ENCODE data around the gene WDR11. TPM values are rescaled to one million over a fixed set of nuclear protein-coding genes. Genes with fewer than 3 reads are reported as not detected.

Gene WDR11, protein sequence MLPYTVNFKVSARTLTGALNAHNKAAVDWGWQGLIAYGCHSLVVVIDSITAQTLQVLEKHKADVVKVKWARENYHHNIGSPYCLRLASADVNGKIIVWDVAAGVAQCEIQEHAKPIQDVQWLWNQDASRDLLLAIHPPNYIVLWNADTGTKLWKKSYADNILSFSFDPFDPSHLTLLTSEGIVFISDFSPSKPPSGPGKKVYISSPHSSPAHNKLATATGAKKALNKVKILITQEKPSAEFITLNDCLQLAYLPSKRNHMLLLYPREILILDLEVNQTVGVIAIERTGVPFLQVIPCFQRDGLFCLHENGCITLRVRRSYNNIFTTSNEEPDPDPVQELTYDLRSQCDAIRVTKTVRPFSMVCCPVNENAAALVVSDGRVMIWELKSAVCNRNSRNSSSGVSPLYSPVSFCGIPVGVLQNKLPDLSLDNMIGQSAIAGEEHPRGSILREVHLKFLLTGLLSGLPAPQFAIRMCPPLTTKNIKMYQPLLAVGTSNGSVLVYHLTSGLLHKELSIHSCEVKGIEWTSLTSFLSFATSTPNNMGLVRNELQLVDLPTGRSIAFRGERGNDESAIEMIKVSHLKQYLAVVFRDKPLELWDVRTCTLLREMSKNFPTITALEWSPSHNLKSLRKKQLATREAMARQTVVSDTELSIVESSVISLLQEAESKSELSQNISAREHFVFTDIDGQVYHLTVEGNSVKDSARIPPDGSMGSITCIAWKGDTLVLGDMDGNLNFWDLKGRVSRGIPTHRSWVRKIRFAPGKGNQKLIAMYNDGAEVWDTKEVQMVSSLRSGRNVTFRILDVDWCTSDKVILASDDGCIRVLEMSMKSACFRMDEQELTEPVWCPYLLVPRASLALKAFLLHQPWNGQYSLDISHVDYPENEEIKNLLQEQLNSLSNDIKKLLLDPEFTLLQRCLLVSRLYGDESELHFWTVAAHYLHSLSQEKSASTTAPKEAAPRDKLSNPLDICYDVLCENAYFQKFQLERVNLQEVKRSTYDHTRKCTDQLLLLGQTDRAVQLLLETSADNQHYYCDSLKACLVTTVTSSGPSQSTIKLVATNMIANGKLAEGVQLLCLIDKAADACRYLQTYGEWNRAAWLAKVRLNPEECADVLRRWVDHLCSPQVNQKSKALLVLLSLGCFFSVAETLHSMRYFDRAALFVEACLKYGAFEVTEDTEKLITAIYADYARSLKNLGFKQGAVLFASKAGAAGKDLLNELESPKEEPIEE
- total RNA-seq, result 71.5 and 77.6 TPM in 2 replicates

DNA sequence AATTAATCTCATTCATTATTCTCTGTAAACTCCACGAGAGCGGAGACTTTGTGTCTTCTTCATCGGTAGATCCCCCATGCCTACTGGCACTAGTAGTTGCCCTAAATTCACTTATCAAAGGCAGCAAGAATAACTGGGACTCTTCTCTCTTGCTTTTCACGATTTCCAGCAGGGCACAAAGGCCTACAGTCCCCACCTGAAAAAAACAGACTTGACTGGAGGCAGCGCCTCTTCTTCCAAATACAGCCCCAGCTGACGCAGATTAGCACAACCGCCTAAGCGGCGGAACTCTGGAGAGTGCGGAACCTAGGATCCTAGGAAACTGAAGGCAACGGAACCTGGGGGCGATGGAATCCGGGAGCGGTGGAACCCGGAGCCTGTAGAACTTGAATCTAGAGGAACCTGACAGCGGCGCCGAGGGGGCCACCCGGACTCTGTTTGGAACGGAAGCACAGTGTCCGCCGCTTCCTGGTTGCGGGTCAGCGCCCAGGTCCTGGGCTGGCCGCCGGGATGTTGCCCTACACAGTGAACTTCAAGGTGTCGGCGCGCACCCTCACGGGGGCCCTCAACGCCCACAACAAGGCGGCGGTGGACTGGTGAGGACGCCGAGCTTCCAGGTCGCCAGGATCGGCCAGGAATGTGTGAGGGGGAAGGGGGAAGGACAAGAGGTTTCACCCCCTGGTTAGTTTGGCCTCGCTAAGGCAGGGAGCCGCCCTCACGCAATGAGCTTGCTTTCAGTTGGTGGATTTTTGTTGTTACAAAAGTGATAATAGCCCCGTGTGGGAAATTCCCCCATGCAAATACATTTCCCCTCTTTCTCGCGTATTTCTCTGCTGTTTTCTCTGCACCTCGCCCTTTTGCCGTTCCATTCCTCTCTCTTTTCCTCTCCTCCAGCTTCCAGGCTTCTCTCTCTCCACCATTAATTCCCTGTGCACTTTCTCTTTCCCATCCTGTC lies at the start of gene WDR11:
Gene WDR11, plus strand, starts transcription at position 452 of the 955 bp plus-strand sequence. Its CDS starts 59 bp downstream, at position 511.
- intact Hi-C loops (cut with micrococcal nuclease), result loop anchor here (1.0 to 5.0 kb wide), 5 partner anchors 92 to 1524 kb away; partner anchors contain the start of genes ATE1 and PLEKHA1

DNA sequence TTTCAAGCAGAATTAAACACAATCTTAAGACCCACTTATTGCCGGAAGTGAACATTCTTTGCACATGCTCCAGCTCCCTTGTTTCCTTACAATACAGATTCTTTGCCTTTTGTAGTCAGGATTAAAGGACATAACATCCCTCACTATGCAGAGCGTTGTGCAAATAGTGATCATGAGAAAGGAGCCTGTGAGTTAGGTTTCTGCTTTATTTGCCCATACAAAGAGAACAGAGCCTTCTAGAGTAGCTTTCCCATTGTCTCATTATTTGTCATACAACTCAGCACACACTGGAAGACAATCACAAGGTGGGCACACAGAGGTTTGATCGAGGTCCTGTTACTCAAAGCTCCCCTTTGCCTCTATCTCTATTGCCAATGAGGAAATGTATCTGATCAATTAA lies 48.2 kb upstream of the WDR11 start:
- intact Hi-C loops (cut with micrococcal nuclease), result no loop called here

GRCh38 chr10:120803972-120804371 lies 47.2 kb upstream of the WDR11 start:
- intact Hi-C loops (cut with micrococcal nuclease), result no loop called here

DNA sequence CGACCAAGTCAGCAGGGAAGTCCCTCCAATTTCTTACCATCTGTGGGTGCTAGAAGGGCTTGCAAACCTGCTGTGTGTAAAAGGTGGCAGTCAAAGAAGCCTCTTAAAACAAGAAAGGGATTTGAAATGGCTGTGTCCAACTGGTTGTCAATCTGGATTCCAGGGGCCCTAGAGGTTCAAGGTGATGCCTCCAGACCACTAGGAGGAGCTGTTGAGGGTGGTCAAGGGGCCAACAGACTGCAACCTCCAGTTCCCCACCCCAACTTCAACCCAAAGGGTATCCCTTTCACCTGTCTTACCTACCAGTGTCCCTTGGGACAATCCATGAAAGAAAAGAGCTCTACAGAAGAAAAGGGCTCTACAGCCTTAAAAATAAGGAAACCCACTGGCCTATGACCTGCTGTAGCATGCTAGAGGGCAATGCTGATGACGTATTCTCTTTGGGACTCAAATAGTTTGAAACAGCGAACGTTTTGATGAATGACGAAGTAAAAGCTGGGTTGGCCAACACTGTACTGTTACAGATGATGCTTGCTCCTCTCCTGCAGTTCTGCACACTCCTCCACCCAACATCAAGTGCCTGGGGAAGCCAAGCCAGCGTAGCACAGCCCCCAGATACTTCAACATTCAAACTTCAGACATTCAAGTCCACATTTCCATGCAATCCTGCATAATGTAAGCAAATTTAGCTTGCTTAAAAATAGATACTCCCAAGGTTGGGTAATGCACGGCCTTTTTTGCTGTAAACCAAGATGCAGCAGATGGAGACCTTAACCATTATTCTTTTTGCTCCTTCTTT lies 45.9 kb upstream of the WDR11 start:
- intact Hi-C loops (cut with micrococcal nuclease), result no loop called here

- intact Hi-C loops (cut with micrococcal nuclease), result no loop called here
These were observed 45.1 kb upstream of the WDR11 start for GRCh38 chr10:120806081-120806480.

- intact Hi-C loops (cut with micrococcal nuclease), result no loop called here
These were observed 40.9 kb upstream of the WDR11 start for GRCh38 chr10:120810298-120810697.

DNA sequence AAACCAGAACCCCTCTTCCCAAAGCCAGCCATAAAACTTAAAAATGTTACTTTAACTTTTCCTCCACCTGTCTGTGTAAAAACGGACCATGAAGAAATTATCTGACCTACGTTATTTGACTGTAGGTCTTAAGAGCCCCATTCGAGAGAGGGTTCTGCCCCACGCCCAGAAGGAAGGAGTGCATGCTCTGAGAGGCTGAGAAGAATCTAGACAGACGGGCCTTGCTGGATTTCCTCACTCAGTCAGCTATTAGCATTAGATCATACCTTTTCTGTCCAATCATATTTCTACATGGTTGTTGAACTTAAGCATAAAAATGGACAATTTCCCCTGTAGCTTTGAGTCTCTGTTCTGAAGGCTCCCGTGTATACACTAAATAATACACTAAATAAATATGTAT lies 38.1 kb upstream of the WDR11 start:
- intact Hi-C loops (cut with micrococcal nuclease), result no loop called here

- intact Hi-C loops (cut with micrococcal nuclease), result no loop called here
These were observed 32.9 kb upstream of the WDR11 start for GRCh38 chr10:120818301-120818700.

DNA sequence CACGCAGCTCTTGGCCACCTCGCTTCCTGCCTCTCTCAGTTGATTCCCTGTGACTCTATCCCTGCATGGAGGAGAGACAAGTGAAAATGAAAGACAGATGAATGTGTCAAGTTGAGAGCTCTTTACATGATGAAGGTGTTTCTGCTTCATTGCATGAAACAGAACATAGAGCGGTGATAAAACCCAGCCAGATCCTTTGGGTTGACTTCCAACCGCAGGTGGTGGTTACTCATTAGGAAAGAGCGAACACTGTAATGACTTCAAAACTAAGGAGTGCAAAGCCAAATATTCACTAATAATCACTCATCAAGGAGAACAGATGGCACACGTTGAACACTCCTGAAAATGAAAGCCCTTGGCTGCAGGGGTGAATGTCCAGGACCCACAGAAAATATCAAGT lies 31.8 kb upstream of the WDR11 start:
- intact Hi-C loops (cut with micrococcal nuclease), result no loop called here

- intact Hi-C loops (cut with micrococcal nuclease), result no loop called here
These were observed 27.9 kb upstream of the WDR11 start for GRCh38 chr10:120823266-120823665.

DNA sequence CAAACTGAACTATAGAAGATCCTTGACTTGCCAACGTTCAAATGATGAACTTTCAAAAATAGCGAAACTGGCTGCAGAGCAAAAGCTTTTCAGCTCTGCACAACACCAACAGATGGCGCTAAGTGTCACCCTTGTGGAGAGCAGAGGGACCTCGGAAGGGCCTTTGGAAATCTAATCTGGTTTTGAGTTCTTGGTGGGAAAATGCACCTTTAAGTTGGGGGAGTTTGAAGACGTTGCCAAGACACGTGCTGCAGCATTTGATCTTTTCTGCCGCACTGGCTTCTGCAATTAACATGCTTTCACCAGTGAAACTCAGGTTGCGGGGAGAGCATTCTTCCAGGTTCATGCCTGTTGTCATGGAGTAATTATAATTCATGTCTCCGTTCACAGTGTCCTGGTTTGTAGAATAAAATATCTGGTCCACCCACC lies 26.3 kb upstream of the WDR11 start:
- intact Hi-C loops (cut with micrococcal nuclease), result no loop called here

DNA sequence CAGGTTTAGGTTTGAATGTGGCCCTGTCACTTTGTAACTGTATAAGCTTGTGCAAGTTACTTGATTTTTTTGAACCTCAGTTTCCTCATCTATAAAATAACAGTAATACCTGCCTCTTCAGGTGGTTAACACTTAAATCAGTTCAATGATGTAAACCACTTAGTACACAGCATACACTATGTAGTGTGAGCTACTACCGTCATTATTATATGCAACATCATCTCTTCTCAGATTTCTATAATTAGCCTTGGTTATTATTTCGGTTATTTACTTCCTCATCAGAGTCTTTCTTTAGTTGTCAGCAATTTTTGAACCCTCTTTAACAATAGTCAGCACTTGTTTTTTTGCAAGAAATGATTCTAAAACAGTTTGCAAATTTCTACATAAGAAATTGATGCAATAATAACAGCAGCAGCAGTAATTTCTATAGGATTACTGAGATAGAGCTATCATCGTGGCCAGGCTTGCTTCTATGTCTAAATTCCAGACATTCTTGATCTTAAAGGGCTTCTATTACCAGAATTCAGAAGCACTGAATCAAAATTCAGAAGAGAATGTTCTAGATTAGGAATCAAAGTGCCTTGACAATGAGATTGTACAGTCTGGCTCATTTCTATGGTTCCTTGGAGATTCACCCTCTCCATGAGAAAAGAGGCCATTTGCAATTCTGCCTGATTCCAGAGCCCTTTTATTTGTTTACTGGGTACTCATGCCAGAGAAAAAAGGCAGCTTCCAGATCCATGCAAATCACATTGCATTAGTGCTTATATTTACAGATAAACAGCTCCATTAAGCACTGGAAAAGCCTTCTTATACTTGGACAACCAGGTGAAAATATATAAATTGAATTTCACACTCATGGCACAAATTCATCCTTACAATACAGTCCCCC lies 25.0 kb upstream of the WDR11 start:
- intact Hi-C loops (cut with micrococcal nuclease), result no loop called here

GRCh38 chr10:120827251-120827875 lies 23.8 kb upstream of the WDR11 start:
- intact Hi-C loops (cut with micrococcal nuclease), result no loop called here

DNA sequence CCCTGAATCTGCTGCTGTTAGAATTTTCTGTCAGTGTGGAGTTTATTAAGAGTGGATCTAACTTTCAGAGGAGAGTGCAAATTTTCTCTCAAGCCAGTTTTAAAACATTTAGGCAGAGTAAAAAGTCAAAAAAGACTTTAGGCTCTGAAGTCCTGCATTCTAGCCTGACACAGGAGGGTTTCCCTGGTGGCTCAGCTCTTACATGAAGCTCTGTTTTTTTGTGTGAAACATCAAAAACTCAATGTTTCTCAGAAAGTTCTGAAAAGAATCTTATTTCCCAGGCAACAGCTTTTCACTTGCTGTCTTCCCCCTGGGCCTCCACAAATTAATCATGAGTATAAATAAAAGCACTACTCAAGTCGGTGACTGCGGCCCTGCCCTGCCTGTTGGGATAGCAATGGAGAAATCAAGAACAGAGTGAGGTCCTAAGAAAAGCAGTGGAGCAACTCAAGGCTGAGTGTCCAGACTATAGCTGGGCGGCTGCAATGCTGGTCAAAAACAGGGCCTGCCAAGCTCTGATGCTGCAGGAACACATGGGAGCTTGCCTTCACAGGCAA lies 22.3 kb upstream of the WDR11 start:
- intact Hi-C loops (cut with micrococcal nuclease), result no loop called here

GRCh38 chr10:120832106-120832505 lies 19.1 kb upstream of the WDR11 start:
- intact Hi-C loops (cut with micrococcal nuclease), result no loop called here

DNA sequence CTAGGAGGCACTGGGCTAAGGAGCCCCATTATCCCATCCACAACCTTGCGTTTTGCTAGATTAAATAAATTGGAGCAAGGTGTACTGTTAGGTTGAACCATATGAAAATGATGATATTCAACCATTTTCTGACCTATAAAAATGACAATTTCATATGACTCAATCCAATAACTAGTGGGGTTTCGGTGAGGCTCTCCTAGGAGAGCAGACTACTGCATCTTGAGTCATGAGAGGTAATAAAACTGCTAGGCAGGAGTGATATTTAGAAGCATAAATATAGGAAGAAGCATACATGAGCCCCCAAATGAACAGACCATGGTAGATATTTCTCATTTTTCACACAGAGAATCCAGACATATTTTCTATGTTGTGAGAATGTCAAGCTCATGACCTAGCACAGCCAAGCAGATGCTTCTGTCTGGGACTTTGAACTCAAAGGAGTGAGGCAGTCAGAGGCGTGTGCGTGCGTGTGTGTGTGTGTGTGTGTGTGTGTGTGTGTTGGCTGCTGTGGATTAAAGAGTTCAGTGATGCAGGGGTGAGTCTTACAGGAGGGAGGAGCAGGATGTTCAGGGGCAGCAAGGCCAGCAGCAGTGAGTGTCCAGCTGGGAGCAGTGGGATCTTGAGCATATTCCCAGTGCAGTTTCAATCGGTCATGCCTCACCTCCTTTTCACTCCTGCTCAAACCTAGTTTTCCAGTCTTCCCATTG lies 17.8 kb upstream of the WDR11 start:
- intact Hi-C loops (cut with micrococcal nuclease), result no loop called here

- intact Hi-C loops (cut with micrococcal nuclease), result no loop called here
These were observed 15.6 kb upstream of the WDR11 start for GRCh38 chr10:120835603-120836002.
